Right lobe of liver (tissue), 6 donors: ENCODE results near the gene C2orf92. TPM values are rescaled to one million over a fixed set of nuclear protein-coding genes. Genes with fewer than 3 reads are reported as not detected.

Experiments used
- ATAC-seq, 4 donors: fragments of 200-7000 bp; cut with Tn5 transposase; one replicate each; pipeline ENCODE4 v1.9.1; 2020; ENCODE audit warnings: mild to moderate bottlenecking in 4 of 4, moderate library complexity in 4 of 4
- DNase-seq, 3 donors: peaks; one replicate each; pipeline ENCODE4 v3.0.0-alpha.2; 2020
- H3K27ac ChIP-seq, 3 donors: fragments of 200-600 bp; one replicate each; pipeline ENCODE4 v1.8.0; 2022
- H3K27me3 ChIP-seq, 2 donors: fragments of 200-600 bp; one replicate each; pipeline ENCODE4 v1.8.0; 2022
- H3K36me3 ChIP-seq, 4 donors: fragments of 200-600 bp; sonication (generic) in 1 of 4; one replicate each; pipeline versions ENCODE4 v1.5.1 to v1.8.0; 2017 to 2022; ENCODE audit warnings: control low read depth in 1 of 4
- H3K4me1 ChIP-seq, 4 donors: fragments of 200-600 bp; sonication (generic) in 1 of 4; one replicate each; pipeline versions ENCODE4 v1.5.1 to v1.8.0; 2017 to 2022; ENCODE audit warnings: control low read depth in 1 of 4
- H3K4me3 ChIP-seq, 3 donors: fragments of 200-600 bp; one replicate each; pipeline ENCODE4 v1.8.0; 2022
- H3K9me3 ChIP-seq, 4 donors: fragments of 200-600 bp; sonication (generic) in 1 of 4; one replicate each; pipeline versions ENCODE4 v1.5.1 to v1.8.0; 2017 to 2022; ENCODE audit warnings: control low read depth in 1 of 4
- CTCF ChIP-seq, 4 donors: fragments of 200-600 bp in 3 of 4; fragments of 450-650 bp in 1 of 4; IDR thresholded peaks; one replicate each; pipeline versions ENCODE4 v1.5.1 to v1.8.0; 2016 to 2022; ENCODE audit warnings: antibody characterized with exemption in 4 of 4, mild to moderate bottlenecking in 2 of 4
- POLR2A ChIP-seq: fragments of 450-650 bp; IDR thresholded peaks from one replicate; pipeline ENCODE4 v1.6.1; 2017; ENCODE audit warnings: antibody characterized with exemption, mild to moderate bottlenecking
- WGBS: methylation state at CpG from one replicate; pipeline ENCODE4 v1.1.6; 2018; ENCODE audit warnings: low coverage, low lambda C conversion rate; ENCODE audit not compliant: insufficient coverage; ENCODE audit errors: missing lambda C conversion rate; 5-methylcytosine and 5-hydroxymethylcytosine counted together
- intact Hi-C, 2 donors: fragments of 100-400 bp; cut with DNase I; formaldehyde crosslinking; loops; one replicate each; pipeline versions ENCODE4 v1.11.2 to v1.14.1; 2022
- total RNA-seq, 6 experiments: library from RNA; depleted of rRNA in 2 of 6; stranded (reverse); fragments of >200 nt in 2 of 6; fragmentation: NEBNext Ultra II Directional in 3 of 6; extraction: Animal tissue kit (Norgen Biotek cat#: 25700) in 3 of 6; gene quantifications; one replicate each; pipeline versions ENCODE4 v1.1.0 to v1.2.4, GENCODE V29; 2016 to 2023
- donor health status: DM: no; HTN: yes; CAD: no.
- donor health status: DM: no; HTN: no; CAD: no.
- donor health status: DM: no; HTN: no; CAD: no.
- donor health status: DM: no; HTN: yes; CAD: no.
- donor health status: DM: no; HTN: yes; CAD: no.

Gene C2orf92
- total RNA-seq, 6 experiments from 2014 or later = 2.0 to 12.8 (median 4.4) TPM

- no peak for DNase-seq
- intact Hi-C loops = no loop called here
- TF ChIP-seq POLR2A (no peak), CTCF (IDR thresholded peaks at IDR 0.05) (no peak)
- ATAC-seq = no peak
- Histone ChIP-seq H3K36me3 (peaks cover 0 to 15% (median under 1%) of the 10 kb centered on the region in 4 donors), H3K9me3 (no peaks in the 10 kb centered on the region), H3K4me3 (no peak overlapping the region), H3K4me1 (no peaks in the 10 kb centered on the region), H3K27ac (no peak overlapping the region), H3K27me3 (no peaks in the 10 kb centered on the region)
- 100% methylated on average over 2 of the region's 7 CpGs for WGBS
Measured at GRCh38 chr2:97656129-97656755, 13.3 kb upstream of the C2orf92 start.

GRCh38 chr2:97656905-97657587 lies 12.5 kb upstream of the C2orf92 start:
- ATAC-seq = no peak
- WGBS = 95% methylated on average over 8 of the region's 15 CpGs
- peaks cover 0 to 3% (median 0%) of the 10 kb centered on the region in 4 donors for H3K4me1 ChIP-seq
- H3K4me3 ChIP-seq = no peak overlapping the region
- H3K9me3 ChIP-seq = no peaks in the 10 kb centered on the region
- H3K36me3 ChIP-seq = peaks cover 0 to 15% (median under 1%) of the 10 kb centered on the region in 4 donors
- TF ChIP-seq CTCF (IDR thresholded peaks at IDR 0.05) = no peak
- no peak for TF ChIP-seq POLR2A
- DNase-seq = no peak
- intact Hi-C loops = no loop called here
- no peak overlapping the region for H3K27ac ChIP-seq
- H3K27me3 ChIP-seq = no peaks in the 10 kb centered on the region

- peaks cover 0 to 11% (median 5%) of the 10 kb centered on the region in 4 donors for H3K4me1 ChIP-seq
- ATAC-seq (no peak), DNase-seq (no peak)
- H3K27ac ChIP-seq = no peak overlapping the region
- TF ChIP-seq POLR2A = no peak
- no peak for TF ChIP-seq CTCF (IDR thresholded peaks at IDR 0.05)
- whole genome bisulfite sequencing = 93% methylated on average over 10 of the region's 37 CpGs
- no peak overlapping the region for H3K4me3 ChIP-seq
- intact Hi-C loops = no loop called here
- no peaks in the 10 kb centered on the region for H3K27me3 ChIP-seq
- H3K36me3 ChIP-seq = peaks cover 0 to 15% (median under 1%) of the 10 kb centered on the region in 4 donors
- no peaks in the 10 kb centered on the region for H3K9me3 ChIP-seq
Measured at GRCh38 chr2:97657986-97658690, 11.4 kb upstream of the C2orf92 start.

GRCh38 chr2:97658691-97659157 lies 10.8 kb upstream of the C2orf92 start:
- TF ChIP-seq CTCF (IDR thresholded peaks at IDR 0.05) = no peak
- Histone ChIP-seq H3K27me3 (no peaks in the 10 kb centered on the region), H3K27ac (no peak overlapping the region), H3K4me1 (peaks cover 0 to 11% (median 5%) of the 10 kb centered on the region in 4 donors), H3K4me3 (no peak overlapping the region), H3K9me3 (no peaks in the 10 kb centered on the region), H3K36me3 (peaks cover 0 to 15% (median under 1%) of the 10 kb centered on the region in 4 donors)
- no CpG with 5 or more reads among the region's 13 CpGs for WGBS
- intact Hi-C loops = no loop called here
- no peak for ATAC-seq
- DNase-seq = no peak
